HFFc6 (cell line): Measurements from ENCODE around the gene CLSTN1. TPM values are rescaled to one million over a fixed set of nuclear protein-coding genes. Genes with fewer than 3 reads are reported as not detected.

Experiments used
- DNase-seq: peaks from one replicate; pipeline ENCODE4 v3.0.0-alpha.2; 2018
- H3K27ac Mint-ChIP-seq: 2 replicates; pipeline ENCODE4 v1.8.0; 2020; ENCODE audit warnings: mild to moderate bottlenecking, mixed read lengths
- H3K27me3 Mint-ChIP-seq: 2 replicates; pipeline ENCODE4 v1.8.0; 2021; ENCODE audit warnings: mild to moderate bottlenecking, moderate library complexity, mixed read lengths; ENCODE audit not compliant: insufficient read depth
- H3K36me3 Mint-ChIP-seq: 2 replicates; pipeline ENCODE4 v1.8.0; 2021; ENCODE audit warnings: low read depth, mixed read lengths
- H3K4me1 Mint-ChIP-seq: 2 replicates; pipeline ENCODE4 v1.8.0; 2020; ENCODE audit warnings: low read depth, mixed read lengths
- H3K4me3 Mint-ChIP-seq: 2 replicates; pipeline ENCODE4 v1.8.0; 2020; ENCODE audit warnings: mild to moderate bottlenecking, moderate library complexity, mixed read lengths
- H3K9me3 Mint-ChIP-seq: 2 replicates; pipeline ENCODE4 v1.8.0; 2020; ENCODE audit warnings: mild to moderate bottlenecking, mixed read lengths
- total RNA-seq, 6 experiments: library from RNA; stranded (reverse); fragmentation: NEBNext Ultra II Directional; extraction: Animal tissue kit (Norgen Biotek cat#: 25700); gene quantifications; 2 replicates in 1 of 6; 3 replicates in 5 of 6; pipeline ENCODE4 v1.2.3, GENCODE V29; 2021
- TF ChIP-seq, protein P1 (sequence below): fragments of 200-600 bp; sonication (generic); IDR thresholded peaks from 2 replicates; pipeline ENCODE4 v1.5.0; 2021; ENCODE audit warnings: antibody characterized with exemption, mild to moderate bottlenecking

The CLSTN1 gene
- total RNA-seq, 6 experiments from 2014 or later: 128 to 151 (median 137) TPM

DNA sequence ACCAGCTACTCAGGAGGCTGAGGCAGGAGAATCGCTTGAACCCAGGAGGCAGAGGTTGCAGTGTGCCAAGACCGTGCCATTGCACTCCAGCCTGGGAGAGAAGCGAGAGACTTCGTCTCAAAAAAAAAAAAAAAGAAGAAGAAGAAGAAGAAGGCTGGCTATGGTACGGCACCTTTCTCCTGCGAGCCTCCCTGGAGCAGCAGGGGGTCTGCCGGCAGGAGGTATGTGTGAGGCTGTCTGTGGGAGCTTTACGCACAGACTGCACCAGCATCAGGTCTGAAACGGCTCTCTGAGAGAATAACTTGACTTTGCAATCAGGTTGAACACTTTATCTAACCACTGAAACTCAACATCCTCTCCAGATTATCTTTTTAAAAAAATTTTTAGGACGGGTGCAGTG is 44.9 kb downstream of the CLSTN1 start:
- no peak for DNase-seq

DNA sequence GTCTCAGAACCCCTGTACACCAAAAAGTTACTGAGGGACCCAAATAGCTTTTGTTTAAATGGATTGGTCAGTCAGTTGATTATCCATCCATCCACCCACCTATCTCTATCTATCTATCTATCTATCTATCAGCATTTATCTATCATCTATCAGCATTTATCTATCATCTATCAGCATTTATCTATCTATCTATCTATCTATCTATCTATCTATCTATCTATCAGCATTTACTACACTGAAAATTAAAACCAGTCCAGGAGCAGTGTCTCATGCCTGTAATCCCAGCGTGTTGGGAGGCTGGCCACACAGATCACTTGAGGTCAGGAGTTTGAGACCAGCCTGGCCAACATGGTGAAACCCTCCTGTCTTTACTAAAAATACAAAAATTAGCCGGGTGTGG is 47.1 kb downstream of the CLSTN1 start:
- H3K27me3 Mint-ChIP-seq: peaks cover 2% of the 10 kb centered on the region
- peaks cover 20% of the 10 kb centered on the region for H3K36me3 Mint-ChIP-seq
- H3K27ac Mint-ChIP-seq: no peak overlapping the region
- no peak for DNase-seq
- H3K4me1 Mint-ChIP-seq: peaks cover 11% of the 10 kb centered on the region
- no peaks in the 10 kb centered on the region for H3K9me3 Mint-ChIP-seq
- H3K4me3 Mint-ChIP-seq: no peak overlapping the region
- TF ChIP-seq, protein P1, sequence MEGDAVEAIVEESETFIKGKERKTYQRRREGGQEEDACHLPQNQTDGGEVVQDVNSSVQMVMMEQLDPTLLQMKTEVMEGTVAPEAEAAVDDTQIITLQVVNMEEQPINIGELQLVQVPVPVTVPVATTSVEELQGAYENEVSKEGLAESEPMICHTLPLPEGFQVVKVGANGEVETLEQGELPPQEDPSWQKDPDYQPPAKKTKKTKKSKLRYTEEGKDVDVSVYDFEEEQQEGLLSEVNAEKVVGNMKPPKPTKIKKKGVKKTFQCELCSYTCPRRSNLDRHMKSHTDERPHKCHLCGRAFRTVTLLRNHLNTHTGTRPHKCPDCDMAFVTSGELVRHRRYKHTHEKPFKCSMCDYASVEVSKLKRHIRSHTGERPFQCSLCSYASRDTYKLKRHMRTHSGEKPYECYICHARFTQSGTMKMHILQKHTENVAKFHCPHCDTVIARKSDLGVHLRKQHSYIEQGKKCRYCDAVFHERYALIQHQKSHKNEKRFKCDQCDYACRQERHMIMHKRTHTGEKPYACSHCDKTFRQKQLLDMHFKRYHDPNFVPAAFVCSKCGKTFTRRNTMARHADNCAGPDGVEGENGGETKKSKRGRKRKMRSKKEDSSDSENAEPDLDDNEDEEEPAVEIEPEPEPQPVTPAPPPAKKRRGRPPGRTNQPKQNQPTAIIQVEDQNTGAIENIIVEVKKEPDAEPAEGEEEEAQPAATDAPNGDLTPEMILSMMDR: no peak

More for the DNA sequence above, 44.9 kb downstream of the CLSTN1 start:
- no peak overlapping the region for H3K4me3 Mint-ChIP-seq
- H3K36me3 Mint-ChIP-seq: peaks cover 6% of the 10 kb centered on the region; the same call in 1 of the 2 replicates
- peaks cover 17% of the 10 kb centered on the region for H3K4me1 Mint-ChIP-seq
- H3K27ac Mint-ChIP-seq: no peak overlapping the region
- peaks cover 2% of the 10 kb centered on the region for H3K27me3 Mint-ChIP-seq
- H3K9me3 Mint-ChIP-seq: no peaks in the 10 kb centered on the region
- TF ChIP-seq, protein P1: no peak

DNA sequence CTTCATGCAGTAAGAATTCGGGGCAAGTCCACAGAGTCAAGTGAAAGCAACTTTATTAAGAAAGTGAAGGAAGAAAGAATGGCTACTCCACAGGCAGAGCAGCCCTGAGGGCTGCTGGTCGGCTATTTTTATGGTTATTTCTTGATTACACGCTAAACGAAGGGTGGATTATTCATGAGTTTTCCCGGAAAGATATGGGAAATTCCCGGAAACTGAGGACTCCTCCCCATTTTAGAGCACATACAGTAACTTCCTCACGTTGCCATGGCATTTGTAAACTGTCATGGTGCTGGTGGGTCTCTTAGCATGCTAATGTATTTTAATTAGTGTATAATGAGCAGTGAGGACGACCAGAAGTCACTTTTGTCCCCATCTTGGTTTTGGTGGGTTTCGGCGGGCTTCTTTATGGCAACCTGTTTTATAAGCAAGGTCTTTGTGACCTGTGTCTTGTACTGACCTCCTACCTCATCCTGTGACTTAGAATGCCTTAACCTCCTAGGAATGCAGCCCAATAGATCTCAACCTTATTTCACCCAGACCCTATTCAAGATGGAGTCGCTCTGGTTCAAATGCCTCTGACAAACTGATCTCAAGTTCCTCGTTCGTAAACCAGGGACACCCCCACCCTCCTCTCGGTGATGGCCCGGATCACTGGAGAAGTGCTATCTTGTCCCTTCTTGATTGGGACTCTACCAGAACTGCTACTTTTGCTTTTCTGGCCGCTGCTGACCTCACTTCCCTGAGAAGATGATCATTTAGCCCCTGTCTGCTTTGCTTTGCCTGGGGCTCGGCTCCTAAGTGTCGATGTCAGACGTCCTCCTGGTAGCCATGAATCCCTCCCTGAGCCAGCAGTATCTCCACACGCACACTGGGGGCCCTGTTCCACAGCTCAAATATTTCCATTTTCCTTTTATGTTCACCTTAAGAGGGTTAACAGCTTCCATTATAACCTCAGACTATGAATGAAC is 48.8 kb downstream of the CLSTN1 start:
- TF ChIP-seq, protein P1: no peak
- Mint-ChIP-seq H3K36me3 (peaks cover 20% of the 10 kb centered on the region), H3K4me3 (no peak overlapping the region), H3K27me3 (peaks cover 2% of the 10 kb centered on the region), H3K4me1 (peaks cover 11% of the 10 kb centered on the region), H3K9me3 (no peaks in the 10 kb centered on the region), H3K27ac (no peak overlapping the region)
- DNase-seq: no peak

DNA sequence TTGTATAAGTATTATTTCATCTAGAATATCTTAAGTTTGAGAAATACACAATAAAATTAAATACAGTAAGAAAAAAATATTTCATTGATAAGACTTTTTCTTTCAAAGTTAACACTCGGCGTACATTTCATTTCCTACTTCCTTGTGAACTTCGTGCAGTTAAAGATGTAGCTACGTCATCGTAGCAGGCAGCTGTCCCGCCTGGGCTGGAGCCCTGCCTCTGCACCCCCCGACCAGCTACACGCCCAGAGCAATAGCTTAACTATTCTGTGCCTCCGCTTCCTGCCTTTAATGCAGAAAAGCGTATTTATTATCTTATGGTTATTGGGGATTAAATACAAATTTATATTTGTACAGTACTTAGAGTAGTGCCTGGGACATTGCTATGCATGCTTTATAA is 53.5 kb downstream of the CLSTN1 start:
- peaks cover 14% of the 10 kb centered on the region for H3K36me3 Mint-ChIP-seq
- TF ChIP-seq, protein P1: no peak
- no peak for DNase-seq
- no peak overlapping the region for H3K4me3 Mint-ChIP-seq
- no peaks in the 10 kb centered on the region for H3K9me3 Mint-ChIP-seq
- peaks cover 24% of the 10 kb centered on the region for H3K4me1 Mint-ChIP-seq
- no peak overlapping the region for H3K27ac Mint-ChIP-seq
- H3K27me3 Mint-ChIP-seq: no peaks in the 10 kb centered on the region; the same call in 1 of the 2 replicates

DNA sequence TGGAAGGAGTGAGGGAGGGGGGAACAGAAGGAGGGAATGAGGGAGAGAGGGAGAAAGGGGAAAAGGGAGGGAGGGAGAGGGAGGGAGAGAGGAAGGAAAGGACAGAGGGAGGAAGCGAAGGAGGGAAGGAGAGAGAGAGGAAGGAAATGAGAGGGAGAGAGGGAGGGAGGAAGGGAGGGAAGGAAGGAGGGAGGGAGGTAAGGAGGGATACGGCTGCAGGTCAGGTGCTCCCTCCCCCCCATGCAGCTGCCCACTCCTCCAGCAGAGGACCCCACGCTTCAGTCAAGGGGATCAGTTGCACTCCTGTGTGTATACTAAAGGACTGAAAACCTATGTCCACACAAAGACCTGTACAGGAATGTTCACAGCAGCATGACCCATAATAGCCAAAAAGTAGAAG is 54.8 kb downstream of the CLSTN1 start:
- no peaks in the 10 kb centered on the region; the same call in 1 of the 2 replicates for H3K27me3 Mint-ChIP-seq
- TF ChIP-seq, protein P1: no peak
- DNase-seq: no peak
- peaks cover 14% of the 10 kb centered on the region for H3K36me3 Mint-ChIP-seq
- no peak overlapping the region for H3K27ac Mint-ChIP-seq
- no peaks in the 10 kb centered on the region for H3K9me3 Mint-ChIP-seq
- no peak overlapping the region for H3K4me3 Mint-ChIP-seq
- H3K4me1 Mint-ChIP-seq: peaks cover 24% of the 10 kb centered on the region
